Gastrocnemius medialis (tissue), 4 donors: ENCODE measurements around the gene RAB19. TPM values are rescaled to one million over a fixed set of nuclear protein-coding genes. Genes with fewer than 3 reads are reported as not detected.

ENCODE experiments used
- ATAC-seq, 2 donors: fragments of 150-250 bp; one replicate each; pipeline ENCODE4 v1.9.1; 2016
- DNase-seq, 2 donors: peaks; one replicate each; pipeline ENCODE4 v3.0.0-alpha.2; 2019
- H3K27ac ChIP-seq, 4 donors: fragments of 200-600 bp; sonication (generic); 1 replicate in 1 of 4; 2 replicates in 3 of 4; pipeline ENCODE4 v1.5.1; 2016 to 2018; ENCODE audit warnings: mild to moderate bottlenecking in 2 of 4, moderate library complexity in 1 of 4
- H3K27me3 ChIP-seq, 3 donors: fragments of 200-600 bp; sonication (generic) in 2 of 3; 1 replicate in 1 of 3; 2 replicates in 2 of 3; pipeline versions ENCODE4 v1.5.1 to v1.6.0; 2016 to 2019; ENCODE audit warnings: mild to moderate bottlenecking in 1 of 3, moderate library complexity in 1 of 3
- H3K36me3 ChIP-seq, 2 donors: fragments of 200-600 bp; sonication (generic) in 1 of 2; one replicate each; pipeline ENCODE4 v1.5.1; 2017 to 2018
- H3K4me1 ChIP-seq, 2 donors: fragments of 200-600 bp; sonication (generic) in 1 of 2; one replicate each; pipeline ENCODE4 v1.5.1; 2016 to 2017; ENCODE audit warnings: mild to moderate bottlenecking in 2 of 2
- H3K4me3 ChIP-seq, 4 donors: fragments of 200-600 bp; sonication (generic) in 3 of 4; 1 replicate in 1 of 4; 2 replicates in 3 of 4; pipeline ENCODE4 v1.5.1; 2016 to 2019; ENCODE audit warnings: mild to moderate bottlenecking in 2 of 4
- H3K9me3 ChIP-seq, 3 donors: fragments of 200-600 bp; sonication (generic) in 2 of 3; 1 replicate in 1 of 3; 2 replicates in 2 of 3; pipeline ENCODE4 v1.5.1; 2016 to 2019
- POLR2A ChIP-seq, 2 donors: fragments of 450-650 bp; IDR thresholded peaks; one replicate each; pipeline ENCODE4 v1.6.1; 2017; ENCODE audit warnings: antibody characterized with exemption in 2 of 2, mild to moderate bottlenecking in 2 of 2, moderate library complexity in 2 of 2
- in situ Hi-C, 4 donors: fragments of 200-750 bp; cut with MboI; loops; one replicate each; pipeline versions ENCODE4 v1.15.0 to v1.8.0; 2017; ENCODE audit warnings: low sequenced_read_pairs in 4 of 4
- intact Hi-C: fragments of 100-400 bp; cut with DNase I; formaldehyde crosslinking; loops from one replicate; pipeline ENCODE4 v1.15.1; 2023; ENCODE audit warnings: low total_unique reads
- total RNA-seq, 4 donors: library from RNA; depleted of rRNA; stranded (reverse); fragments of >200 nt; gene quantifications; one replicate each; pipeline versions ENCODE4 v1.1.0 to v1.2.3, GENCODE V29; 2016
- TF ChIP-seq, protein P1 (sequence below), 5 experiments: fragments of 450-650 bp in 3 of 5; fragments of 200-600 bp in 2 of 5; sonication (generic) in 2 of 5; IDR thresholded peaks in 4 of 5; conservative IDR thresholded peaks in 1 of 5; 1 replicate in 4 of 5; 2 replicates in 1 of 5; pipeline ENCODE4 v1.5.1; 2016 to 2019; ENCODE audit warnings: antibody characterized with exemption in 5 of 5, mild to moderate bottlenecking in 3 of 5, moderate library complexity in 3 of 5

Gene RAB19
- total RNA-seq, 4 donors from 2014 or later: not detected

DNA sequence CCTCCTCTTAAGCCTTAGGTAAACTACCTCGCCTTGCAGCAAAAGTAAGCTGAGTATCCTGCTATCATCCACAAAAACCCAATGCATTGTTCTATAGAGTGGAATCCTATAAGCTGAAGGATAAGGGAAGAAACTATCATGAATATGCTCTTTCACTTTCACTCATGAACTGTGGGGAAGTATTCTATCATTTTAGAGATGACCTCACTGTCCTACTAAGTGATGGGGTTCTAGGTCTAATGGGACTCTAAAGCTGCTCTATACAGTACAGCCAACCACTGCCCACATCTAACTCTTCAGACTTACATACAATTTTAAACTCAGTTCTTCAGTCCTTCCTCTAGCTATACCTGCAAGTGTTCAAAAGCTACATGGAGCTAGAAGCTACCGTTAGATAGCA is 59.3 kb downstream of the RAB19 start:
- Histone ChIP-seq H3K4me1 (no peaks in the 10 kb centered on the region), H3K4me3 (no peak overlapping the region), H3K9me3 (no peaks in the 10 kb centered on the region), H3K27me3 (no peaks in the 10 kb centered on the region), H3K27ac (no peak overlapping the region), H3K36me3 (peaks cover 2 to 47% of the 10 kb centered on the region in 2 donors)
- DNase-seq (no peak), ATAC-seq (no peak)
- intact Hi-C loops (no loop called here), in situ Hi-C loops (no loop called here)
- TF ChIP-seq, protein P1, sequence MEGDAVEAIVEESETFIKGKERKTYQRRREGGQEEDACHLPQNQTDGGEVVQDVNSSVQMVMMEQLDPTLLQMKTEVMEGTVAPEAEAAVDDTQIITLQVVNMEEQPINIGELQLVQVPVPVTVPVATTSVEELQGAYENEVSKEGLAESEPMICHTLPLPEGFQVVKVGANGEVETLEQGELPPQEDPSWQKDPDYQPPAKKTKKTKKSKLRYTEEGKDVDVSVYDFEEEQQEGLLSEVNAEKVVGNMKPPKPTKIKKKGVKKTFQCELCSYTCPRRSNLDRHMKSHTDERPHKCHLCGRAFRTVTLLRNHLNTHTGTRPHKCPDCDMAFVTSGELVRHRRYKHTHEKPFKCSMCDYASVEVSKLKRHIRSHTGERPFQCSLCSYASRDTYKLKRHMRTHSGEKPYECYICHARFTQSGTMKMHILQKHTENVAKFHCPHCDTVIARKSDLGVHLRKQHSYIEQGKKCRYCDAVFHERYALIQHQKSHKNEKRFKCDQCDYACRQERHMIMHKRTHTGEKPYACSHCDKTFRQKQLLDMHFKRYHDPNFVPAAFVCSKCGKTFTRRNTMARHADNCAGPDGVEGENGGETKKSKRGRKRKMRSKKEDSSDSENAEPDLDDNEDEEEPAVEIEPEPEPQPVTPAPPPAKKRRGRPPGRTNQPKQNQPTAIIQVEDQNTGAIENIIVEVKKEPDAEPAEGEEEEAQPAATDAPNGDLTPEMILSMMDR (IDR thresholded peaks at IDR 0.05 in 4 of 5, conservative IDR thresholded peaks at IDR 0.05 in 1 of 5): no peak

DNA sequence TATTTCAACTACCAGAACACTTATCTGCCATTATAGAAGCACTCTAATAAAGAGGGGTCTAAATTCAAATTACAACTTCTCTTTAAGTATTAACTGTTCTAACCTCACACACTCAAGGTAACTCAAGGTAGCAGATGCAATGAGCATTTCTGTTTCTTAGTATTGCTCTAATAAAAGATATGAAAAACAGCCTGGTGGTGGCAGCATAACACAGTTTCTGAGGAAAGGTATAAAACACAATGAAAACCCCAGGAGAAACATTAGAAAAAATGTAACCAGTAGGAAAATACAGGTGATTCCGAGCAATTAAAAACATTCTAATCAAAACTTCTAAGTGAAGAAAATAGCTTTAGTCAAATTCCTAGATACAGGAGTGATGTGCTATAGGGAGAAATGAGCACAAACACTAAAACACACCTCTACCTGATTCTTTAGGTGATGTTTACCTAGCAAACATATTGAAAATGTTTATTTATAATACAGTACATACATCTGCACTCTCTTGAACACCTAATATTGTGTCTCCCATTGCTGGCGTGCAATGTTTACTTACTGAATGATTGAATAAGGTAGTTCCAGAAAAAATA is 72.0 kb downstream of the RAB19 start:
- no peak for ATAC-seq
- peaks cover 13 to 18% of the 10 kb centered on the region in 2 donors for H3K4me1 ChIP-seq
- H3K9me3 ChIP-seq: no peaks in the 10 kb centered on the region
- intact Hi-C loops (loop anchor here (1.0 to 10.0 kb wide), 3 partner anchors 177 to 536 kb away; partner anchors contain the start of genes BRAF and MRPS33), in situ Hi-C loops (loop anchor here in 1 of 4 donors (25.0 kb wide), 1 partner anchor 536 kb away; the partner anchor contains the start of gene MRPS33)
- H3K27me3 ChIP-seq: no peaks in the 10 kb centered on the region
- no peaks in the 10 kb centered on the region for H3K36me3 ChIP-seq
- no peak for DNase-seq
- TF ChIP-seq, protein P1 (IDR thresholded peaks at IDR 0.05 in 4 of 5, conservative IDR thresholded peaks at IDR 0.05 in 1 of 5): peak; percentile 20 to 57 (median 52)
- TF ChIP-seq POLR2A (IDR thresholded peaks at IDR 0.05): no peak
- H3K4me3 ChIP-seq: no peak overlapping the region
- no peak overlapping the region for H3K27ac ChIP-seq

DNA sequence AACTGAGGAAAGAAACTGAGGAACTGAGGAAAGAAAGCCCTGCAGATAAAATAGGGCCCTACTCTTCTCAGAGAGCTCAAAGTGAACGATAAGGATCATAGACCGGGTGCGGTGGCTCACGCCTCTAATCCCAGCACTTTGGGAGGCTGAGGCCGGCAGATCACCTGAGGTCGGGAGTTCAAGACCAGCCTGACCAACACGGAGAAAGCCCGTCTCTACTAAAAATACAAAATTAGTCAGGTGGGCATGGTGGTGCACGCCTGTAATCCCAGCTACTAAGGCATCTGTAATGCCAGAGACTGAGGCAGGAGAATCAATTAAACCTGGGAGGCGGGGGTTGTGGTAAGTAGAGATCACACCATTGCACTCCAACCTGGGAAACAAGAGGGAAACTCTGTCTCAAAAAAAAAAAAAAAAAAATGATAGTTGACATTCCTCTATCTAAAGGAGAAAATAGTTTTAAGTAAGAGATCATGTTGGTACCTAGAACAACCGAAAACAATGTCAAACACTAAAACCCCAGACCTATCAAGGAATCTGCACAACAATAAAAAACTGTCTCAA is 72.9 kb downstream of the RAB19 start:
- peaks cover 13 to 18% of the 10 kb centered on the region in 2 donors for H3K4me1 ChIP-seq
- ATAC-seq (no peak), DNase-seq (no peak)
- in situ Hi-C loops: loop anchor here in 1 of 4 donors (25.0 kb wide), 1 partner anchor 536 kb away; the partner anchor contains the start of gene MRPS33
- no peaks in the 10 kb centered on the region for H3K27me3 ChIP-seq
- no peaks in the 10 kb centered on the region for H3K36me3 ChIP-seq
- no peak overlapping the region for H3K27ac ChIP-seq
- peak overlapping the region in 1 of 4 donors; percentile 87 for H3K4me3 ChIP-seq
- H3K9me3 ChIP-seq: no peaks in the 10 kb centered on the region
- intact Hi-C loops: loop anchor here (5.0 to 10.0 kb wide), 2 partner anchors 448 to 536 kb away; partner anchors contain the start of genes BRAF and MRPS33
- TF ChIP-seq, protein P1 (IDR thresholded peaks at IDR 0.05 in 4 of 5, conservative IDR thresholded peaks at IDR 0.05 in 1 of 5): no peak
- TF ChIP-seq POLR2A (IDR thresholded peaks at IDR 0.05): no peak

Other genes with a start within 250 kb of the RAB19 start
- 100 to 1,000 TPM in 1 of 4 donors, 10 to 100 TPM in 3; 59.0 to 108 (median 66.9) TPM for gene KDM7A, start 227.1 kb upstream of the RAB19 start, total RNA-seq
- gene SLC37A3, start 5.5 kb upstream of the RAB19 start, total RNA-seq: 10 to 100 TPM; 13.4 to 36.8 (median 18.0) TPM
- gene MKRN1, start 75.4 kb downstream of the RAB19 start, total RNA-seq: 10 to 100 TPM; 38.0 to 90.4 (median 64.7) TPM
- gene DENND2A, start 236.8 kb downstream of the RAB19 start, total RNA-seq: 1 to 10 TPM in 3 of 4 donors, under 1 TPM in 1; 0.73 to 2.6 (median 1.6) TPM